GM13976 (cell line): ENCODE measurements around the gene ANKRD65.
A peak's percentile ranks its signal among the peaks of the same experiment; 100 is the strongest.

Source experiments
- DNase-seq: peaks from one replicate; pipeline ENCODE4 v3.0.0; 2012; ENCODE audit warnings: low spot score
- CTCF ChIP-seq: IDR thresholded peaks from 2 replicates; pipeline ENCODE4 v1.5.1; 2012; ENCODE audit warnings: borderline replicate concordance, mild to moderate bottlenecking; ENCODE audit not compliant: insufficient read depth; ENCODE audit errors: extremely low read depth, missing control alignments, control extremely low read depth
- in situ Hi-C: fragments of 300-500 bp; cut with MboI; formaldehyde crosslinking; loops from one replicate; pipeline ENCODE4 v1.12.0; 2022; ENCODE audit warnings: low sequenced_read_pairs, mixed read lengths, inconsistent platforms; ENCODE audit not compliant: unreplicated experiment

The ANKRD65 gene

GRCh38 chr1:1442069-1442770 is 21.1 kb upstream of the ANKRD65 start:
- TF ChIP-seq CTCF = no peak
- in situ Hi-C loops = no loop called here
- no peak for DNase-seq

GRCh38 chr1:1441002-1441888 is 20.2 kb upstream of the ANKRD65 start:
- peak; percentile 81 for TF ChIP-seq CTCF
- in situ Hi-C loops = no loop called here
- DNase-seq = peak; percentile 93

GRCh38 chr1:1440262-1441001 is 19.4 kb upstream of the ANKRD65 start:
- no peak for TF ChIP-seq CTCF
- in situ Hi-C loops = no loop called here
- no peak for DNase-seq

GRCh38 chr1:1439546-1440261 is 18.6 kb upstream of the ANKRD65 start:
- in situ Hi-C loops = no loop called here
- TF ChIP-seq CTCF = no peak
- DNase-seq = no peak

GRCh38 chr1:1438531-1439381 is 17.7 kb upstream of the ANKRD65 start:
- no peak for TF ChIP-seq CTCF
- in situ Hi-C loops = no loop called here
- peak; percentile 36 for DNase-seq
